GM04503 (cell line): Measurements from ENCODE around the gene ZNF396.

Experiments used
- DNase-seq: peaks from one replicate; pipeline ENCODE4 v3.0.0-alpha.2; 2012; ENCODE audit warnings: low read depth

The ZNF396 gene

DNA sequence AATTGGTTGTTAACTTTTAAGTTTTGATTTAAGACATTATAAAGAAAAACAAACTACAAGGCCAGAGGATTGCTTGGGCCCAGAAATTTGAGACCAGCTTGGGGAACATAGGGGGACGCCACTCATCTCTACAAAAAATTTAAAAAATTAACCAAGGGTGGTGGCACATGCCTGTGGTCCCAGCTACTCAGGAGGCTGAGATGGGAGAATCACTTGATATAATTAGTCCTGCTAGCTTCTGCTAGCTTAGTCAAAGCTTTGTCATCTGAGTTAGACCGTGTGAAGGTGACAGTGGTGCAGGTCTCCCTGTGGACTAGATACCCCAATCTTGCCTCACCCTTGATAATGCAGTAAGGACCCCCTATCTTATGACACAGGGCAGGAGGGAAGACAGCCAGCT is 6.0 kb upstream of the ZNF396 start:
- DNase-seq: no peak

DNA sequence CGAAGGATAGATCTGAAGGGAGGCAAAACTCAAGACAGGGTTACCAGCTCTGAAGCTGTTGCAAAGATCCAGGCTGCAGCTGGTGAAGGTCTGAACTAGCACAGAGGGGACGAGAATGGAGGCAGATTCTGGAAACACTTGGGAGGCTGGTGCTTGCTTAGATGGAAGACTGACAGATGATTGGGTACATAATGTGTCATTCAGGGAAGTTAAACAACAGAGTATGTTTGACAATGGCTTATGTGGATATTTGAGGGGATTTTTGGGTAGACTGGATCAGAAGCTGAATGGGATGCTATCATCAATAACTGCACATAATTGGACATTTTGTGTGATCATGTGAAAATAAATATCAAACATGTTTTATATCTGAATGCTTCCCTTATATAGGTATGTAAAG is 2.3 kb upstream of the ZNF396 start:
- no peak for DNase-seq

DNA sequence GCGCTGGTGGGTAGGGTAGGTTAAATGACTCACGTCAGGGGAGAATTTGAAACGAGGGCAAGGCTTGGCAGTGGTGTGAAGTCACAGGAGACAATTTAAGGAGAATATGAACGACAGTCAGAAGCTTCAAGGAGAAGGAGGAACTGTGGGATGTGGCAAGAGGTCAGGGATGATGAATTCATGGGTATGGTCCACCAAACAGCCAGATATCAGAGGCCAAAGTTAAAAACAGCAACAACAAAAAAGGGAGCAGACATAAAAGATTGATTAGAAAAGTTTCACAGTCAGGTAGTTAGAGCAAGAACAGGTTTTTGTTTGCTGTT is 1.4 kb upstream of the ZNF396 start:
- no peak for DNase-seq

DNA sequence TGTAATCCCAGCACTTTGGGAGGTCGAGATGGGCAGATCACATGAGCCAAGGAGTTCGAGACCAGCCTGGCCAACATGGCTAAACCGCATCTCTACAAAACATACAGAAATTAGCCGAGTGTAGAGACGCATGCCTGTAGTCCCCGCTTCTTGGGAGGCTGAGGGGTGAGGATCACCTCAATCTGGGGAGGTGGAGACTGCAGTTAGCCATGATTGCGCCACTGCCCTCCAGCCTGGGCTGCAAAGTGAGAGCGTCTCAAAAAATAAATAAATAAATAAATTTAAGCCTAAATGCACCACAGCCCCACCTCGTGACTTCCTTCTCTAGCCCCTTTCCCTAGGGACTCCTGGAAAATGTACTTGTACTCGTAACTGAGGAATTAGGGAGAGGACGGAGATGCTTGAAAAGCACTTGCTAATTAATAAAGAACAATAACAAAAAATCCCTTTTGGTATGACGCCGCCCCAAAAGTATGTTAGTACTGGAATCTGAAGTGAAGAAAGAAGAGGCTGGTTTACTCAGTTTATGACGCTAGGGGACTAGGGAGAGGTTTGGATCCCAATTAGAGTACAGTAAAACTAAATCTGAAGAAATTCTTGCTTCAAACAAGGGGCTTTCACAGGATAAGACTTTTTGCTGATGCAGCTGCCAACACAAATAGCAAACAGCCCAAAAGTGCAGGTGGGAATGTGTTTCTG is 887 bp upstream of the ZNF396 start:
- no peak for DNase-seq

DNA sequence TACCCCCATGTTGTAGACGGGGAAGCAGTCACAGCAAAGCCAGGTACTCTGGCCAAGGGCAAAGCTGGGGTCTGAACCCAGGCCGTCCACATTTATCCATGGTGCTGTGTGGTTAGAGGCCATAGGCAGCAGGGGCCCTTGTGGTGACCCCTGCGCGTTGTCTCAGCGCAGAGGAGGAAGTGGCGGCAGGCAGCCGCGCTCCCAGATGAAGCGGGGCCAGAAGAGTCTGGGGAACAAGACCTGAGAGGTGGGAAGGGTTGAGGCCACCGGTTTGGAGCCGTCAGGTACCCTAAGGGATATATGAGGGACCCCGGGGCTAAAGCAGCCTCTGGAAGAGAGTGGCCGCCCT is 770 bp downstream of the ZNF396 start:
- no peak for DNase-seq

DNA sequence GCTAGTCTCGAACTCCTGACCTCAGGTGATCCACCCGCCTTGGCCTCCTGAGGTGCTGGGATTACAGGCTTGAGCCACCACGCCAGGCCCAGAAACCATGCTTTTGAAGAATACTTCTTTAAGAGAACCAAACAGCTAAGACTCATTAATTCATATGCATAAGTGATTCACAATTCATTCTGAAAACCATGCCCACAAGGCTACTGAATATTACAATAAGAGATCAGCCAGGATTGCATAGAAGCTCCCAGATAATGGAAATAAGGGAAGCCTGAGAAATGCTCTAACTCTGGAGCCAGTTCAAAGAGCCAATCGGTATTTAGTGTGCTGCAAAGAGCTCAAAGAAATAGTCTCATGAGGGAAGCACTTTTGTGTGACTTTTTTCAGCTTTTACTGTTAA is 2.4 kb downstream of the ZNF396 start:
- DNase-seq: no peak

DNA sequence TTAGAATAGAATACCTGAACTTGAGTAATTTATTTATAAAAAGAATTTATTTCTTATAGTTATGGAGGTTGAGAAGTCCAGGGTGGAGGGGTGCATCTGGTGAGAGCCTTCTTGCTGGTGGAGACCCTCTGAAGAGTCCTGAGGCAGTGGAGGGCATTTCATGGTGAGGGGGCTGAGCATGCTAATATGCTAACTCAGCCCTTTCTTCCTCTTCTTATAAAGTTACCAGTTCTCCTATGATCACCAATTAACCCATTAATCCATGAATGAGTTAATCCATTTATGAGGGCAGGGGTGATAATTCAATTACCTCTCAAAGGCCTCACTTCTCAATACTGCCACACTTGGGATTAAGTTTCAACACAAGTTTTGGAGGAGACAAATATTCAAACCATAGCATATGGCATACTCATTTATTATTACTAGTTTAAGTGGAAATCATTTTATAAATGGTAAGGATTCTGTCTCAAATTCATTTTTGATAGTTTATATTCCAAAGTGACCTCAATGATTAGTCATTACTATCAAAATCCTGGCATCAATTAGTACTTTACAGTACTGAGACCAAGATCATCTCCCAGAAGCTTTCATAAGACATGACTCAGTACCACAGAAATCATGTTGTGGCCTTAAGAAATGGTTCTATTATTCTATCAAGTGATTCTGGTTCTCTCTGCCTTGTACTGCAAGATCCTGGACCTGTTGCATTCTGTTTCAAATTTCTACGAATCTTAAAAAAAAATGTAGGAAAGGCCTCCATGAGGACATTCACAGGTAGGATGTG is 5.5 kb downstream of the ZNF396 start:
- DNase-seq: no peak

DNA sequence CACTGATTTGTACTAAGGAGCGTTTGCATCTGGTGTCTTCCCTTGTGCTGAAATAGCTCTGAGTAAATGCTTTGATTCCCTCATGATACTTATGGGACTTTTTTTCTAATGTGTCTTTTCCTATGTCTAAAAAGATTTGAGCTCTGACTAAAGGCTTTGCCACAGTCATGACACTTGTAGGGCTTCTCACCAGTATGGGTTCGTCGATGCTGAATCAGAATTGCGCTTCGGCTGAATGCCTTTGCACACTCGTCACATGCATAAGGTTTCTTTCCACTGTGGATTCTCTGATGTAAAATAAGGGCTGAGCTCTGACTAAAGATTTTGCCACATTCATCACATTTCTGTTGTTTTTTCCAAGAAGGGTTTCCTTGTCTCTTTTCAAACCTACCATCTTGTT is 8.0 kb downstream of the ZNF396 start:
- no peak for DNase-seq

DNA sequence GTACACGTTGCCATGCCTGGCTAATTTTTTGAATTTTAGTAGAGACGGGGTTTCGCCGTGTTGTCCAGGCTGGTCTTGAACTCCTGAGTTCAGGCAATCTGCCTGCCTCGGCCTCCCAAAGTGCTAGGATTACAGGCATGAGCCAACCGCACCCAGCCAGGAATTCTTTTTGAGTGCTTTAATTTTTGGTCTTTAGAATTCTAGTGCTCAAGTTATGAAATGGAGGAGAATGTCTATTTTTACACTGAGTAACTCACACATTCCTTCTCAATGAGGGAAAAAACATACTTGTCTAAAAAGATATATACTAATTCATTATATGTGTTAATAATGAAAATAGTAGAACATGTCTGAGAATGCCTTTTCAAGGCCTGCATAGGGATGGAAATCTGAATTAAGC is 8.5 kb downstream of the ZNF396 start:
- DNase-seq: no peak

DNA sequence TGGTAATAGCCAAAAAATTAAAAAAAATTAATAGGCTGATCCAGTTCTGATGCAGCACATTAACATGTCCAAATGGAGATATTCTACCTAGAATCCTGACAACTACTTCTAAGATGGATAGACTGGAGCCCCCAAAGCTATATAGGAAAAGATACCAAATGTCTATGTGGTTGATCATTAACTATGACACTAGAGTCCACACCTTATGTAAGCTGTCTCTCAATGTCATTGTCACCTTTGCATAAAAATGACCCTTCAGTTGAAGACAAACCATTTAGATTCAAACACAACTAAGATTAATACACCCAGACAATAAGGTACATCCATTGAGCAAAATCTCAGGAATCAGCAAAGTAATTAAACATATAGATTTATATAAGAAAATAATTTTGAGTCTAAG is 14.6 kb downstream of the ZNF396 start:
- DNase-seq: no peak

DNA sequence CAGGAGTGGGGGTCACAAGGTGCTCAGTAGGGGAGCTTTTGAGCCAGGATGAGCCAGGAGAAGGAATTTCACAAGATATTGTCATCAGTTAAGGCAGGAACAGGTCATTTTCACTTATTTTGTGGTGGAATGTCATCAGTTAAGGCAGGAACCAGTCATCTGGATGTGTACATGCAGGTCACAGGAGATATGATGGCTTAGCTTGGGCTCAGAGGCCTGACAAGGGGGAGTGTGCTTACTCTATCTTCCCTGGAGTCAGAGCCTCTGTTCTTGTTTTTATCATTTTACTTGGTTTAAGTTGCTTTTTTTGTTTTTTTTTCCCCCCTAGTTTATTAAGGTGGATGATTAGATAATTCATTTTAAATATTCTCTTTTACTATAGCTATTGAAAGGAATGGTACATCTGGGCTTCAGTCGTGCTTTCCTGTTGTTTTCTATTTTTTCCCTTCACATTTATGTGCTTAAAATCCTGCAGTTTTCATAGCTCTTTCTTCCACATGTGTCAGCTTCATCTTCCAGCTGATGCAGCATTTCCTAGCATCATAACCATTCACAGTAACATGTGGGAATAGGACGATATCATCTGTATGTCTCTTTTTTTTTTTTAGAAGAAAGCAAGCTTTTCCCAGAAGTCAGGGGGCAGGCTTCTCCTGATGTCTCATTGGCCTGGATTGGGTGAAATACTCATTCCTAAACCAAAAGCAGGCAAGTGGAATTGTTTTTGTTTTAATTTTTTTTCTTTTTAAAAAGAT is 15.4 kb downstream of the ZNF396 start:
- DNase-seq: no peak

DNA sequence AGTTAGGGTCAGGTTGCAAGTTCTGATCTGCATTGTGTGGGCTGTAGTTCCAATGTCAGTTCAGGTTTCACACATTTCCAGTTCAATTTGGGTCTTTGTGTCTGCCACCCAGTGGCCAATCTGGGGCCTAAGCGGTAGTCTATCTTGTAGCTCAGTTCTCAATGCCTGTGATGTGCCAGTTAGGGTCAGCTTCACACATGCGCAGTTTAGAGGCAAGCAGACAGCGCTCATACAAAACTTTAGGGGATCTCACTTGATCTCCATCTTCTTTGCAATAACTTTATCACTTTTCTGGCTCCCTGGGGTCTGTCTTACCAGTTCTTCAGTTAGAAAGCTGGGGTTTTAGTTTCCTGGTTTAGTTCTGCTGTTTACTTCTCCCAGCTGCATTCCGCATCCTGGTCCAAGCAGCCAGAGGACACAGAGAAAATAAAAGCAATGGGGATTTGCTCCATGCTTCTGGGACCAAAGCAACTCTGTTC is 22.0 kb downstream of the ZNF396 start:
- DNase-seq: no peak

DNA sequence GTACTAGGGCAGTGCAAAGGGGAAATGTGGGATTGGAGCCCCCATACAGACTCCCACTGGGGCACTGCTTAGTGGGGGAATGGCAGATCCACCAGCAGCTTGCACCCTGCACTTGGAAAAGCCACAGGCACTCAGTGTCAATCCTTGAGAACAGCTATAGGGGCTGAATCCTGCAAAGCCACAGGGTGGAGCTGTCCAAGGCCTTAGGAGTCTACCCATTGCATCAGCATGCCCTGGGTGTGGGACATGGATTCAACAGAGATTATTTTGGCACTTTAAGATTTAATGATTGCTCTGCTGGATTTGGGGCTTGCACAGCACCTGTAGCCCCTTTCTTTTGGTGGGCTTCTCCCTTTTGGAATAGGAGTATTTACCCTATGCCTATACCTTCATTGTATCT is 24.4 kb downstream of the ZNF396 start:
- DNase-seq: no peak

DNA sequence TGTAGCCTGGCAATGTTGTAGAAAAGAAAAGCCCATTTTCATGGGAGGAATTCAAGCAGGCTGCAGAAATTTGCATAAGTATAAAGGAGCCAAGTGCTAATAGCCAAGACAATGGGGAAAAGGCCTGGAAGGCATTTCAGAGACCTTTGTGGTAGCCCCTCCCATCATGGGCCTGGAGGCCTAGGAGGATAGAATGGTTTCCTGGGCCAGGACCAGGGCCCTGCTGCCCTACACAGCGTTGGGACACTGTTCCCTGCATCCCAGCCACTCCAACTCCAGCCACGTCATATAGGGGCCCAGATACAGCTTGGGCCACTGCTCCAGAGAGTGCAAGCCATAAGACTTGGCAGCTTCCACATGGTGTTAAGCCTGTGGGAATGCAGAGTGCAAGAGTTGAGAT is 24.9 kb downstream of the ZNF396 start:
- no peak for DNase-seq

DNA sequence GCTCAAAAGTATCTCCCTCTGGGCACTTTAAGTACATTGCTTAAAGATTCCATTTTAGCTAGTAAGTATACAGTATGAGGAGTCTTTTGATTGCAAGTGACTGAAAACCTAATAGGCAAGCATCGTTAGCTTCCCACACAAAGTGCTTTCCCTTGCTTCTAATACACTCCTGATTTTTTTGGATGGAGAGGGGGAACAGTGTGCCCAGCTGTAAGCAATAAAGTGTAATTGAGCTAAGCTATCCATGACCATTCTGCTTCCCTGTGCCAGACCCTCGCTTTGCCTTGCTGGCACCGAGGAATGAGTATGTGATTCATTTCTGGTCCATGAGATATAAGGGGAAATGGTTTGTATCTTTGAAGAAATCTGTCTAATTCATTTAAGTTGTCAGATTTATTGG is 29.1 kb downstream of the ZNF396 start:
- no peak for DNase-seq

DNA sequence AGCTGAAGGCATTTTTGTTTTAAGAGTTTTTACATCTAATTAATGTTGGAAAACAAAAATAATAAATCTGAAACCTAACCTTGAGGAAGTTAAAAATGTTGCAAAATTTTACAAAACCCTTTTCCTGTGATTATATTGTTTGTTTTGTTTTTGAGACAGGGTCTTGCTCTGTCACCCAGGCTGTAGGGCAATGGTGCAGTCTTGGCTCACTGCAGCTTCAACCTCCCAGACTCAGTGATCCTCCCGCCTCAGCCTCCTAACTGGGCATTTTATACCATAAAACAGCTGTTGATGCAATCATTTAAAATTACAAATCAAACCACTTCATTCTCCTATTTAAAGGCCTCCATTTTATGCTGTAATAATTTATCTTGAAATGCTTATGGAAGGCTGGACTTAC is 31.2 kb downstream of the ZNF396 start:
- no peak for DNase-seq

DNA sequence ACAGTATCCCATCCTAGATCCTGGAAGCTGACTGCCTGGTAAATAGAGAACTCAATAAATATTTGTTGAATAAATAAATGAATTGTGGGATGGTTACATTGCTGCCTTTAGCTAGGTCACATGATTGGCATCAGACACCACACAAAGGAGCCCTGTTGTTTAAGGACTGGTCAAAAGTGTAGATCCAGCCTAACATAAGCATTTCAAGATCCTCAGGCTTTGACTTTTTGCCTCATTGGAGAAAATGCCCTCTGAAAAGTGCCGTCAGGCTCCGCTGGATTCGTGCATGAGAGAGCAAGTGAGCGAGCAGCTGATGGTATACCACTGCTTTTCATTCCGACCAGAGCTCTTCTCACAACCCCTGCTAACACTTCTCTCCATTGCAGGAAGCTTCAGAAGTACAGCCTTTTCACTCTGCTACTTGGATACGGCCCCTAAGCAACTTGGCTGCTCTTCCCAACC is 31.6 kb downstream of the ZNF396 start:
- no peak for DNase-seq

DNA sequence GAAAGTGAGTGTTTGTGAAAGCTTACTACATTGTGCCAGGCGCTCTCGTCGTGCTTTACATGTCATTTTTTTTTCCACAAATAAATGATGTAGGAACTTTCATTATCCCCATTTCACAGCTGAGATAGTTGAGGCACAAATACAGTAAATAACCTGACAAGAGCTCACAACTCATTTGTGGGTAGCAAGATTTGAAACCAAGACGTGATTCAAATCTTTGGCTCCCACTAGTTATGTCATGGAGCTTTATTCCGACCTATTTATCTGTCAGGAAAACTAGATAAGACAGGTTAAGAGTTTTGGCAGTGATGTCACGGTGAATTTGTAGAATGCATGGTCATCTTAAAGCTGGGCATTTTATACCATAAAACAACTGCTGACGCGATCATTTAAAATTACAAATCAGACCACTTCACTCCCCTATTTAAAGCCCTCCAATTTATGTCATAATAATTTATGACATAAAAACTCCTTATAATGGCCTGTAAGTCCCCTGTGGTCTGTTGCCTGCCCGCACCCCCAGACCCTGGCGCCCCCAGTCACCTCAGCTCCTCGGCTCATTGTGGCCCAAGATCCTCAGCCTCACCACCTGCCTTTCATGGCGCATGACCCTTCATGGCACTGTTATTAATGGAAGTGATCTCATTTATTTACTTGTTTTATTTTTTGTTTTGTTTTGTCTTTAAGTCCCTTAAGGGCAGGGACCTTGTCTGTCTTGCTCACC is 32.2 kb downstream of the ZNF396 start:
- no peak for DNase-seq

DNA sequence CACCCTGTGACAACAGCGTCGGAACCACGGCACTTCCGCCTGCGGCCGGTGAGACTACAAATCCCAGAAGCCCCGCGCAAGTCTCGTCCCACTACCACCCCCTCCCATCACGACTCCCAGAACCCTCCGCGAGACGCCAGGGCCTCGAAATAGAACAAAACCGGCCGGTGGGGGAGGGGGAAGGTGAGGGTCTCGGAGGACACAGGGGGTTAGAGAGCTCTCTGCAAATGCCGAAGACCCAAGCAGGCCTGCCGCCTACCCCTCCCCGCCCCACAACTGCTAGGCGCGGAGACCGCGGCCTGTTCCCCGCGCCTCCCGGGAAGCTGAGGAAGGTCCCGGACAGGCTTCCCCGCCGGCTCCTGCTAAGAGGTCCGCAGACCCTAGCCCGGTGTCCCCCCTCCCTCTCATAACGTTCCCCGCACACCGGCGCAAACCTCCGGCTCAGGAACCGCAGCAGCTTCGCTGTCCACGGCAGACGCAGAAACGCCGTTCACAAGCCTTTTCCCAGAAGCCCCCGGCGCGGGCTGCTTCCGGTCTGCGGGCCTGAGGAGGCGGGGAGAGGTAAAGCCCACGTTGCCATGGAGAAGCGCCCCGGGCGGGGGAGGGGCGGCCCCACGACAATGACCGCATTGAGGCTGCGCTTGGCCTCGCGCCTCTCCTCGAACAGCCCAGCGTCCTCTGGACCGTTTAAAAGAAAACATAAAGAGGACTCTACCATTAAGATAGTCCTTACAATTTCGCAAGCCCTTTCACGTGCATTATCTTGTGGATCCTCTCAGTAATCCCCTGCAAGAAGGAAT is 33.0 kb downstream of the ZNF396 start, which contains the start of gene ZNF24:
Gene ZNF24, minus strand, starts transcription at position 485 of the 800 bp plus-strand sequence. CDS start 3,770 bp downstream, outside the sequence.
- DNase-seq: peak; percentile 50

DNA sequence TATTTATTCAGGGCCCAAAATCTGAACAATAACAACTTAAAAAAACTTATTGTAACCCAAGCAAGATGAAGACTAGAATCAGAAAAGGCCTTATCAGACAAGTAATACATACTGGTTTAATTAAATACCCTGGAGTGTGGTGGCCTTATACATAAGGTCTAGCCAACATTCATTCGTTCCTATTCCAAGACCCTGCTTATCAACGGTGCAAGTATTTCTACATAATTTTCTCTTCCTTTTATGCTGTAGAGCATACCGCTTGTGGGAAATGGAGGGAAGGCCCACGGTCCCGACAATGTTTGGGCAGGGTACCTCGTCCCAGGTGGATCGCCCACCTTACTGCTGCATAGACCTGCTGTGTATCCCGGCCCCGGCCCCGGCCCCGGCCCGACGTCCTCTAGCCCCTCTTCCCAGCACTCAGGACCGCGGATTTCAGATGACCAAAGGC is 33.6 kb downstream of the ZNF396 start:
- DNase-seq: no peak

DNA sequence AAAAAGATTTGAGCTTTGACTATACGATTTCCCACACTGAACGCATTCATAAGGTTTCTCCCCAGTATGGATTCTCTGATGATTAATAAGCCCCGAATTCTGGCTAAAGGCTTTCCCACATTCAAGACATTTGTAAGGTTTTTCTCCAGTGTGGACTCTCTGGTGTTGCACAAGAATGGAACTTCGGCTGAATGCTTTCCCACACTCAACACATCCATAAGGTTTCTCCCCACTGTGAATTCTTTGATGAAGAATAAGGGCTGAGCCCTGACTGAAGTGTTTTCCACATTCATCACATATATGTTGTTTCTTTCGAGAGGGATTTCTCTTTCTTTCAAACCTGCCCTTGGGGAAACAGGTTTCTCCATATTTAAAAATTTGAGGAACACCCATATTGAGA is 39.9 kb downstream of the ZNF396 start:
- DNase-seq: no peak
